ENCODE measurements around the gene OPN1SW. TPM values are rescaled to one million over a fixed set of nuclear protein-coding genes. Genes with fewer than 3 reads are reported as not detected.

The OPN1SW gene
- total and polyA plus RNA-seq, 9 of the 15 experiments (the other 6 are each of a cell fraction or from before 2014, with no cell fraction given), result 0.84 to 1.0 TPM; not detected in 7

DNA sequence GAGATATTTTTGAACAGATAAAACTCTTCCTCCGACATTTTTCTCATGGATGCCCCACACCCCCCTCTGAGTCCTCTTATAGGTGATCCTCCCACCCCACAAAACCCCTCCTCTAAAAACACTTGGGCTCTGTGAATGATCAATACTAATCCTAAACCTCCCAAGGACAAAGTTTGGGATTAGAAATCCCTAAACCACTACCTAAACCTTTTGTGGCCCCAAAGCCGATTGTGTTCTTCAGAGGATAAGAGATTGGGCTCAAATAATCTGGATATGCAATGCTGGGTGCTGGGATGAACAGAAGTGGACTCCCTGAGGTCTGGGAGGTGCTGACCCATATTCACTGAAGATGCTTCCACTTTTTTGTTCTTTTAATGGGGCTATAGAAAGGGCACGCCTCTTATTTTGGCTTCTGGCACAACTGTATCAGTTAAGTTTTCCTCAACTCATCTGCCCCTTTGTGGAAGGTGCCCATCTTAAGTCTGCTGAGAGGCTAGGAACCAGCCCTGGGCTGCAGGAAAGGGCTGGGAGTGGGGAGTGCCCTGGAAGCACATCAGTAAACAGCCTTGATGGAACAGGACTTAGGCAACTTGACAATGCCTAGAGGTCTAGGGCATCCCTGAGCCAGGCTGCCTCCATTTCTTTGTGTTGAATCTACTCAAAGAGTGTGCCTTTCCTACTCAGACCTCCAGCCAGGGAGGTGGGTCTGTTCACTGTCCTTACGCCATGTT lies at the start of gene OPN1SW (continued):
- TF ChIP-seq, protein P1, sequence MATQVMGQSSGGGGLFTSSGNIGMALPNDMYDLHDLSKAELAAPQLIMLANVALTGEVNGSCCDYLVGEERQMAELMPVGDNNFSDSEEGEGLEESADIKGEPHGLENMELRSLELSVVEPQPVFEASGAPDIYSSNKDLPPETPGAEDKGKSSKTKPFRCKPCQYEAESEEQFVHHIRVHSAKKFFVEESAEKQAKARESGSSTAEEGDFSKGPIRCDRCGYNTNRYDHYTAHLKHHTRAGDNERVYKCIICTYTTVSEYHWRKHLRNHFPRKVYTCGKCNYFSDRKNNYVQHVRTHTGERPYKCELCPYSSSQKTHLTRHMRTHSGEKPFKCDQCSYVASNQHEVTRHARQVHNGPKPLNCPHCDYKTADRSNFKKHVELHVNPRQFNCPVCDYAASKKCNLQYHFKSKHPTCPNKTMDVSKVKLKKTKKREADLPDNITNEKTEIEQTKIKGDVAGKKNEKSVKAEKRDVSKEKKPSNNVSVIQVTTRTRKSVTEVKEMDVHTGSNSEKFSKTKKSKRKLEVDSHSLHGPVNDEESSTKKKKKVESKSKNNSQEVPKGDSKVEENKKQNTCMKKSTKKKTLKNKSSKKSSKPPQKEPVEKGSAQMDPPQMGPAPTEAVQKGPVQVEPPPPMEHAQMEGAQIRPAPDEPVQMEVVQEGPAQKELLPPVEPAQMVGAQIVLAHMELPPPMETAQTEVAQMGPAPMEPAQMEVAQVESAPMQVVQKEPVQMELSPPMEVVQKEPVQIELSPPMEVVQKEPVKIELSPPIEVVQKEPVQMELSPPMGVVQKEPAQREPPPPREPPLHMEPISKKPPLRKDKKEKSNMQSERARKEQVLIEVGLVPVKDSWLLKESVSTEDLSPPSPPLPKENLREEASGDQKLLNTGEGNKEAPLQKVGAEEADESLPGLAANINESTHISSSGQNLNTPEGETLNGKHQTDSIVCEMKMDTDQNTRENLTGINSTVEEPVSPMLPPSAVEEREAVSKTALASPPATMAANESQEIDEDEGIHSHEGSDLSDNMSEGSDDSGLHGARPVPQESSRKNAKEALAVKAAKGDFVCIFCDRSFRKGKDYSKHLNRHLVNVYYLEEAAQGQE (IDR thresholded peaks at IDR 0.05; ENCODE audit: borderline replicate concordance), result no peak
- TF ChIP-seq, protein P1 (CRISPR knock-in tag; IDR thresholded peaks at IDR 0.05; ENCODE audit: low read depth), result no peak
- TF ChIP-seq, protein P2, sequence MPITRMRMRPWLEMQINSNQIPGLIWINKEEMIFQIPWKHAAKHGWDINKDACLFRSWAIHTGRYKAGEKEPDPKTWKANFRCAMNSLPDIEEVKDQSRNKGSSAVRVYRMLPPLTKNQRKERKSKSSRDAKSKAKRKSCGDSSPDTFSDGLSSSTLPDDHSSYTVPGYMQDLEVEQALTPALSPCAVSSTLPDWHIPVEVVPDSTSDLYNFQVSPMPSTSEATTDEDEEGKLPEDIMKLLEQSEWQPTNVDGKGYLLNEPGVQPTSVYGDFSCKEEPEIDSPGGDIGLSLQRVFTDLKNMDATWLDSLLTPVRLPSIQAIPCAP (CRISPR knock-in tag; IDR thresholded peaks at IDR 0.05; ENCODE audit: borderline replicate concordance), result no peak
- TF ChIP-seq RFX1 (IDR thresholded peaks at IDR 0.05) (no peak), TCF7 (IDR thresholded peaks at IDR 0.05; ENCODE audit: borderline replicate concordance) (no peak), MECOM (CRISPR knock-in tag; IDR thresholded peaks at IDR 0.05) (no peak), TEAD4 (IDR thresholded peaks at IDR 0.05; ENCODE audit: low read length) (no peak), TEAD4 (CRISPR knock-in tag; IDR thresholded peaks at IDR 0.05; ENCODE audit: borderline replicate concordance) (no peak), ZBTB7A (IDR thresholded peaks at IDR 0.05; ENCODE audit: borderline replicate concordance, control insufficient read depth, low read depth, low read length) (no peak), ZNF79 (CRISPR knock-in tag; IDR thresholded peaks at IDR 0.05; ENCODE audit: low read depth) (no peak), ARNT (IDR thresholded peaks at IDR 0.05) (no peak), STAT6 (CRISPR knock-in tag; IDR thresholded peaks at IDR 0.05) (no peak), ZNF699 (CRISPR knock-in tag; IDR thresholded peaks at IDR 0.05; ENCODE audit: insufficient replicate concordance) (no peak), MEF2A (IDR thresholded peaks at IDR 0.05; ENCODE audit: control insufficient read depth, low read depth, low read length) (no peak), DIDO1 (tag; IDR thresholded peaks at IDR 0.05; ENCODE audit: low read depth) (no peak)
- TF ChIP-seq, protein P3, sequence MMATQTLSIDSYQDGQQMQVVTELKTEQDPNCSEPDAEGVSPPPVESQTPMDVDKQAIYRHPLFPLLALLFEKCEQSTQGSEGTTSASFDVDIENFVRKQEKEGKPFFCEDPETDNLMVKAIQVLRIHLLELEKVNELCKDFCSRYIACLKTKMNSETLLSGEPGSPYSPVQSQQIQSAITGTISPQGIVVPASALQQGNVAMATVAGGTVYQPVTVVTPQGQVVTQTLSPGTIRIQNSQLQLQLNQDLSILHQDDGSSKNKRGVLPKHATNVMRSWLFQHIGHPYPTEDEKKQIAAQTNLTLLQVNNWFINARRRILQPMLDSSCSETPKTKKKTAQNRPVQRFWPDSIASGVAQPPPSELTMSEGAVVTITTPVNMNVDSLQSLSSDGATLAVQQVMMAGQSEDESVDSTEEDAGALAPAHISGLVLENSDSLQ (IDR thresholded peaks at IDR 0.05), result no peak

Data from K562 (cell line).